NT2/D1 (cell line): ENCODE measurements around the gene LARP1.

Source experiments
- YY1 ChIP-seq: IDR thresholded peaks from 2 replicates; pipeline ENCODE4 v1.6.1; 2011; ENCODE audit not compliant: insufficient read length, insufficient read depth
- ZNF274 ChIP-seq: IDR thresholded peaks from 2 replicates; pipeline ENCODE4 v1.6.1; 2011; ENCODE audit warnings: mild to moderate bottlenecking, low read depth, low read length

GRCh38 chr5:154863291-154864080 is 108.3 kb downstream of the LARP1 start:
- no peak for TF ChIP-seq ZNF274
- TF ChIP-seq YY1 = no peak
